ENCODE measurements around the gene LCE1C. TPM values are rescaled to one million over a fixed set of nuclear protein-coding genes. Genes with fewer than 3 reads are reported as not detected.
A peak's percentile ranks its signal among the peaks of the same experiment; 100 is the strongest.

The LCE1C gene
- total RNA-seq, 1 donor from 2014 or later = not detected

DNA sequence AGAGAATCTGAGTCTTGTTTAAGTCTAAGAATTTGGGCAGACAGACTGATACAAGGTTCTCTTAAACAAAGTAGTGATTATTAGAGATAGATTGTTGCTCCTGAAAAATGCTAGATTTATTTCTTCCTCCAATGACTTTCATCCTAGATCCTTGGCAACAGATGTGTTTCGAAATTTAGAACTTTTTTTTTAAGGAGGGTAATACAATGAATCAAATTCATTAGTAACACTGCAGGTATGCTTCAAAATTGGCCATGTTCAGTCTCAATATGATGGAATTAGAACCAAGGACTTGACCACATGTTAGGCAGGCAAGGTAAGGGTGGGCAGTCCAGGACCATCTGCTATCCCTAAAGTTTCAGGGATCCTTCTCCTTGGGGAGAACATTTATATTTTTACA lies 36.0 kb downstream of the LCE1C start:
- no peaks in the 10 kb centered on the region for H3K27me3 ChIP-seq (ENCODE audit: control insufficient read depth, insufficient read depth, low read length)
- H3K36me3 ChIP-seq (ENCODE audit: control insufficient read depth, insufficient read depth, low read length) = no peaks in the 10 kb centered on the region
- FAIRE-seq (peak; percentile 32), DNase-seq (ENCODE audit: low read depth) (peak; percentile 59)
- no peak overlapping the region for H3K4me3 ChIP-seq (ENCODE audit: low read depth, low read length)
- TF ChIP-seq, protein P1, sequence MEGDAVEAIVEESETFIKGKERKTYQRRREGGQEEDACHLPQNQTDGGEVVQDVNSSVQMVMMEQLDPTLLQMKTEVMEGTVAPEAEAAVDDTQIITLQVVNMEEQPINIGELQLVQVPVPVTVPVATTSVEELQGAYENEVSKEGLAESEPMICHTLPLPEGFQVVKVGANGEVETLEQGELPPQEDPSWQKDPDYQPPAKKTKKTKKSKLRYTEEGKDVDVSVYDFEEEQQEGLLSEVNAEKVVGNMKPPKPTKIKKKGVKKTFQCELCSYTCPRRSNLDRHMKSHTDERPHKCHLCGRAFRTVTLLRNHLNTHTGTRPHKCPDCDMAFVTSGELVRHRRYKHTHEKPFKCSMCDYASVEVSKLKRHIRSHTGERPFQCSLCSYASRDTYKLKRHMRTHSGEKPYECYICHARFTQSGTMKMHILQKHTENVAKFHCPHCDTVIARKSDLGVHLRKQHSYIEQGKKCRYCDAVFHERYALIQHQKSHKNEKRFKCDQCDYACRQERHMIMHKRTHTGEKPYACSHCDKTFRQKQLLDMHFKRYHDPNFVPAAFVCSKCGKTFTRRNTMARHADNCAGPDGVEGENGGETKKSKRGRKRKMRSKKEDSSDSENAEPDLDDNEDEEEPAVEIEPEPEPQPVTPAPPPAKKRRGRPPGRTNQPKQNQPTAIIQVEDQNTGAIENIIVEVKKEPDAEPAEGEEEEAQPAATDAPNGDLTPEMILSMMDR (IDR thresholded peaks at IDR 0.05; ENCODE audit: insufficient read depth, low read length, severe bottlenecking) = no peak

DNA sequence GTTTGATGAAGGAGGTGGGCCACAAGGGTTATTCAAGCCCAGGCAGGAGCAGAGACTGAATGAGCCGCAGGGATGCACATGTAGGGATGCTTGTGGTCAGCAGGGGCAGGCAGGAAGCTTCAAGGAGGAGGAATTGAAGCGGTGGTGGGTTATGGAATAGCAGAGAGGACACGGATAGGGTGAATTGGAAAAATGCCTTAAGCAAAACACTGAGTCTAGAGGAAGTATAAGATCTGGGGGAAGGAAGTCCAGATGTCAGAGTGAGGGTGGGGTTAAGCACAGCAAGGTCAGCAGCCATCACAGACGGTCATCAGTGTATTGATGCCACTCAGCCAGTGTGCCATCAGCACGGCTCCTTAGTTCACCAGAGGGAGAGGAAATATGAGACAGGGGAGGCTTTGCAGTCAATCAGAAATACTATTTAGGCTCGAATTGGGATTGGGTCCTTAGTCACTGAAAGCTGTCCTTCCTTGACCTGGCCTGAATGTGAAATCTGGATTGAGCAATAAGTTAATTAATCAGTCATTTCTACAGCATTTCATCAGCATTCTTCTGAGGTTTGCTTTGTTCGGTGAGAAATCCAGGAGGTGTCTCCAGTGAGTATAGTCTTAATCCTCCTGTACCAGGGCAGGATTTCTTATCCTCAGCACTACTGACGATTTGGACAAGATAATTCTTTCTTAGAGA lies 37.5 kb downstream of the LCE1C start:
- peak; percentile 50 for DNase-seq (ENCODE audit: low read depth)

DNA sequence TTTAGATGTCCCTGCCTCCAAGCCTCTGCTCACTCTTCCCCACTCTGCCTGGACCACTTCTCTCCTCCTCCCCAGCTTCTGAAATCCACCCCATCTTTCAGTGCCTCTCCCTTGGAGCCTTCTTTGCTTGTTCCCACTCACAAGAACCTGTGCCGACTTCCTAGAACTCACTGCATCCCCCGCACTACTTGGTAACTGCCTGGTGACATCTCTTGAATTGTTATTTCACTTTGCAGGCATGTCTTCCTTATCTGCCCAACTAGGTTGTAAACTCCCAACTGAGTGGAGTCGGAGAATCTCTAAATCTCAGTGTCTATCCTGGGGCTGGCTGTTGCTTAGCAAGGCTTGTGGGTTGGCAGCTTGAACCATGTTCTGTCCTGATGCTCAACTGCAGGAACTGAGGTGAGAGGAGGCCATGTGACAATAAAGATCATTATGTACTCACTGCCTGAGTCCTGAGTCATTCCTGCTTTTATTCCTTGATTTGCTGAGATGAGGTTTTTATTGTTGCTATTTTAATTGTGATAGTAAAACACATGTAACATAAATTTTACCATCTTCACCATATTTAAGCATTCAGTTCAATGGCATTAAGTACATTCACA lies 44.7 kb downstream of the LCE1C start:
- TF ChIP-seq, protein P1 (IDR thresholded peaks at IDR 0.05; ENCODE audit: insufficient read depth, low read length, severe bottlenecking) = no peak
- H3K27me3 ChIP-seq (ENCODE audit: control insufficient read depth, insufficient read depth, low read length) = no peaks in the 10 kb centered on the region
- DNase-seq (ENCODE audit: low read depth) (peak; percentile 62), FAIRE-seq (peak; percentile 86)
- no peaks in the 10 kb centered on the region for H3K36me3 ChIP-seq (ENCODE audit: control insufficient read depth, insufficient read depth, low read length)
- H3K4me3 ChIP-seq (ENCODE audit: low read depth, low read length) = no peak overlapping the region

More for the DNA sequence above, 37.5 kb downstream of the LCE1C start:
- Histone ChIP-seq H3K36me3 (ENCODE audit: control insufficient read depth, insufficient read depth, low read length) (no peaks in the 10 kb centered on the region), H3K4me3 (ENCODE audit: low read depth, low read length) (no peak overlapping the region), H3K27me3 (ENCODE audit: control insufficient read depth, insufficient read depth, low read length) (no peaks in the 10 kb centered on the region)
- peak; percentile 96 for FAIRE-seq
- TF ChIP-seq, protein P1 (IDR thresholded peaks at IDR 0.05; ENCODE audit: insufficient read depth, low read length, severe bottlenecking) = no peak

DNA sequence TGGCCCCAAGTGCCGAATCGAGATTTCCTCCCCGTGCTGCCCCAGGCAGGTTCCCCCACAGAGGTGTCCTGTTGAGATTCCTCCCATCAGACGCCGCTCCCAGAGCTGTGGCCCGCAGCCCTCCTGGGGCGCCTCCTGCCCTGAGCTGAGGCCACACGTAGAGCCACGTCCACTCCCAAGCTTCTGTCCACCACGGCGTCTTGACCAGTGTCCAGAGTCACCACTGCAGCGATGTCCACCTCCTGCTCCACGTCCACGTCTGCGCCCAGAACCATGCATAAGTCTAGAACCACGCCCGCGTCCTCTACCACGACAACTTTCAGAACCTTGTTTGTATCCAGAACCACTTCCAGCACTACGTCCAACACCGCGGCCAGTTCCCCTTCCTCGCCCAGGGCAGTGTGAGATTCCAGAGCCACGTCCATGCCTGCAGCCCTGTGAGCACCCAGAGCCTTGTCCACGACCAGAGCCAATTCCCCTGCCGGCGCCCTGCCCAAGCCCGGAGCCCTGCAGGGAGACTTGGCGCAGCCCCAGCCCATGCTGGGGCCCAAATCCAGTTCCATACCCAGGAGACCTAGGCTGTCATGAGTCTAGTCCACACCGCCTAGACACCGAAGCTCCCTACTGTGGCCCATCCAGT lies 45.8 kb downstream of the LCE1C start:
- Histone ChIP-seq H3K27me3 (ENCODE audit: control insufficient read depth, insufficient read depth, low read length) (no peaks in the 10 kb centered on the region), H3K36me3 (ENCODE audit: control insufficient read depth, insufficient read depth, low read length) (no peaks in the 10 kb centered on the region), H3K4me3 (ENCODE audit: low read depth, low read length) (no peak overlapping the region)
- DNase-seq (ENCODE audit: low read depth) (no peak), FAIRE-seq (no peak)
- TF ChIP-seq, protein P1 (IDR thresholded peaks at IDR 0.05; ENCODE audit: insufficient read depth, low read length, severe bottlenecking) = no peak

DNA sequence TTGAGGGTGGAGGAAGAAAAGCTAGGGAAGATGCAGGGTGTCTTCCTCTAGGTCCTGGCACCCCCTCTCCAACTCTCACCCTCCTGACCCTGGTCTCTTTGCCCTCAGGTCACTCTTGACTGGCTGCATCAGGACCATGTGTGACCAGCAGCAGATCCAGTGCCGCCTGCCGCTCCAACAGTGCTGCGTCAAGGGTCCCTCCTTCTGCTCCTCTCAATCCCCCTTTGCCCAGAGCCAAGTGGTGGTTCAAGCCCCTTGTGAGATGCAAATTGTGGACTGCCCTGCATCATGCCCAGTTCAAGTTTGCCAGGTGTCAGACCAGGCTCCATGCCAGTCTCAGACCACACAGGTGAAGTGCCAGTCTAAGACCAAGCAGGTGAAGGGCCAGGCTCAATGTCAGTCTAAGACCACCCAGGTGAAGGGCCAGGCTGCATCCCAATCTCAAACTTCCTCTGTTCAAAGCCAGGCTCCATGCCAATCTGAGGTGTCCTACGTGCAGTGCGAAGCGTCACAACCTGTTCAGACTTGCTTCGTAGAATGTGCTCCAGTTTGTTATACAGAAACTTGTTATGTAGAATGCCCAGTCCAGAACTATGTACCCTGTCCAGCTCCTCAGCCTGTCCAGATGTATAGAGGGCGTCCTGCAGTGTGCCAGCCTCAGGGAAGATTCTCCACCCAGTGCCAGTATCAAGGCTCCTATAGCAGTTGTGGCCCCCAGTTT lies 46.8 kb downstream of the LCE1C start:
- Histone ChIP-seq H3K36me3 (ENCODE audit: control insufficient read depth, insufficient read depth, low read length) (no peaks in the 10 kb centered on the region), H3K4me3 (ENCODE audit: low read depth, low read length) (no peak overlapping the region), H3K27me3 (ENCODE audit: control insufficient read depth, insufficient read depth, low read length) (no peaks in the 10 kb centered on the region)
- DNase-seq (ENCODE audit: low read depth) (peak; percentile 87), FAIRE-seq (peak; percentile 98)
- TF ChIP-seq, protein P1 (IDR thresholded peaks at IDR 0.05; ENCODE audit: insufficient read depth, low read length, severe bottlenecking) = no peak
